HEK293 (cell line): ENCODE data around the gene AFAP1L2.

Experiments
- CTCF ChIA-PET: fragments of 350-600 bp; formaldehyde crosslinking; extraction: SDS; loops from one replicate; lab custom pipeline; 2021; ENCODE audit warnings: antibody characterized with exemption; lab: Yijun Ruan, JAX
- POLR2A ChIA-PET: fragments of 300-600 bp; formaldehyde crosslinking; extraction: SDS; loops from one replicate; lab custom pipeline; 2020; ENCODE audit warnings: antibody characterized with exemption, inconsistent platforms; lab: Yijun Ruan, JAX
- H3K27ac ChIP-seq: fragments of 200-500 bp; sonication (Bioruptor generic); 2 replicates; pipeline ENCODE4 v1.5.1; 2014; ENCODE audit warnings: low read depth, low read length, control low read depth, inconsistent platforms; ENCODE audit errors: extremely low read depth
- H3K36me3 ChIP-seq, 2 experiments: fragments of 200-500 bp in 1 of 2; sonication (Bioruptor generic) in 1 of 2; 1 replicate in 1 of 2; 2 replicates in 1 of 2; pipeline ENCODE4 v1.5.1; 2014 to 2017; ENCODE audit warnings: inconsistent platforms in 2 of 2, low read length in 2 of 2; ENCODE audit not compliant: control insufficient read depth in 2 of 2, insufficient read depth in 1 of 2
- H3K4me1 ChIP-seq: fragments of 200-500 bp; sonication (Bioruptor generic); 2 replicates; pipeline ENCODE4 v1.5.1; 2014; ENCODE audit warnings: mild to moderate bottlenecking, low read length, inconsistent platforms; ENCODE audit not compliant: control insufficient read depth, insufficient read depth
- H3K4me3 ChIP-seq: 2 replicates; pipeline ENCODE4 v1.5.1; 2011; ENCODE audit warnings: low read depth, mild to moderate bottlenecking, control low read depth, low read length, moderate library complexity
- H3K9me3 ChIP-seq: fragments of 200-500 bp; sonication (Bioruptor generic); 2 replicates; pipeline ENCODE4 v1.5.1; 2014; ENCODE audit warnings: low read depth, low read length, inconsistent platforms; ENCODE audit not compliant: control insufficient read depth, insufficient read depth
- GLIS1 ChIP-seq: fragments of 450-650 bp; formaldehyde crosslinking; IDR thresholded peaks from 2 replicates; pipeline ENCODE4 v1.5.1; 2016; ENCODE audit warnings: missing biosample characterization, missing genetic modification characterization
- KLF1 ChIP-seq: fragments of 450-650 bp; formaldehyde crosslinking; IDR thresholded peaks from 2 replicates; pipeline ENCODE4 v1.5.1; 2016; ENCODE audit warnings: missing biosample characterization, missing genetic modification characterization
- REPIN1 ChIP-seq: fragments of 450-650 bp; formaldehyde crosslinking; IDR thresholded peaks from 2 replicates; pipeline ENCODE4 v1.5.1; 2017; ENCODE audit warnings: missing biosample characterization, missing genetic modification characterization, low read depth
- SETDB1 ChIP-seq: IDR thresholded peaks from one replicate; pipeline ENCODE4 v1.6.1; 2017; ENCODE audit warnings: mild to moderate bottlenecking, low read length, moderate library complexity, mixed read lengths; ENCODE audit not compliant: insufficient read length
- ZNF16 ChIP-seq: fragments of 450-650 bp; formaldehyde crosslinking; IDR thresholded peaks from 2 replicates; pipeline ENCODE4 v1.5.1; 2016; ENCODE audit warnings: low read depth, missing biosample characterization, missing genetic modification characterization
- ZNF202 ChIP-seq: fragments of 450-650 bp; formaldehyde crosslinking; IDR thresholded peaks from 2 replicates; pipeline ENCODE4 v1.5.1; 2016; ENCODE audit warnings: missing biosample characterization, missing genetic modification characterization, borderline replicate concordance
- ZNF266 ChIP-seq: fragments of 450-650 bp; formaldehyde crosslinking; IDR thresholded peaks from 2 replicates; pipeline ENCODE4 v1.5.1; 2016; ENCODE audit warnings: missing biosample characterization, missing genetic modification characterization, low read depth
- ZNF544 ChIP-seq: fragments of 450-650 bp; formaldehyde crosslinking; IDR thresholded peaks from 2 replicates; pipeline ENCODE4 v1.5.0; 2017; ENCODE audit warnings: missing biosample characterization, missing genetic modification characterization
- ZNF670 ChIP-seq: fragments of 450-650 bp; formaldehyde crosslinking; IDR thresholded peaks from 2 replicates; pipeline ENCODE4 v1.5.1; 2016; ENCODE audit warnings: missing biosample characterization, missing genetic modification characterization, low read depth
- ZNF843 ChIP-seq: fragments of 450-650 bp; formaldehyde crosslinking; IDR thresholded peaks from 2 replicates; pipeline ENCODE4 v1.5.1; 2016; ENCODE audit warnings: missing biosample characterization, missing genetic modification characterization
- TF ChIP-seq, protein P1 (sequence below): fragments of 450-650 bp; formaldehyde crosslinking; IDR thresholded peaks from 2 replicates; pipeline ENCODE4 v1.5.1; 2016; ENCODE audit warnings: missing biosample characterization, missing genetic modification characterization, borderline replicate concordance
- TF ChIP-seq, protein P2 (sequence below): fragments of 450-650 bp; formaldehyde crosslinking; IDR thresholded peaks from 2 replicates; pipeline ENCODE4 v1.5.1; 2016; ENCODE audit warnings: missing biosample characterization, missing genetic modification characterization
- TF ChIP-seq, protein P3 (sequence below): fragments of 450-650 bp; formaldehyde crosslinking; IDR thresholded peaks from 2 replicates; pipeline ENCODE4 v1.5.1; 2017; ENCODE audit warnings: missing biosample characterization, mild to moderate bottlenecking, missing genetic modification characterization, moderate library complexity
- TF ChIP-seq, protein P4 (sequence below): fragments of 450-650 bp; formaldehyde crosslinking; conservative IDR thresholded peaks from 2 replicates; pipeline ENCODE4 v1.5.1; 2016; ENCODE audit warnings: low read depth, missing biosample characterization, missing genetic modification characterization
- TF ChIP-seq, protein P5 (sequence below): fragments of 450-650 bp; formaldehyde crosslinking; IDR thresholded peaks from 2 replicates; pipeline ENCODE4 v1.5.1; 2016; ENCODE audit warnings: missing biosample characterization, missing genetic modification characterization
- TF ChIP-seq, protein P6 (sequence below): fragments of 450-650 bp; formaldehyde crosslinking; IDR thresholded peaks from 2 replicates; pipeline ENCODE4 v1.5.1; 2016; ENCODE audit warnings: missing biosample characterization, missing genetic modification characterization

The AFAP1L2 gene

DNA sequence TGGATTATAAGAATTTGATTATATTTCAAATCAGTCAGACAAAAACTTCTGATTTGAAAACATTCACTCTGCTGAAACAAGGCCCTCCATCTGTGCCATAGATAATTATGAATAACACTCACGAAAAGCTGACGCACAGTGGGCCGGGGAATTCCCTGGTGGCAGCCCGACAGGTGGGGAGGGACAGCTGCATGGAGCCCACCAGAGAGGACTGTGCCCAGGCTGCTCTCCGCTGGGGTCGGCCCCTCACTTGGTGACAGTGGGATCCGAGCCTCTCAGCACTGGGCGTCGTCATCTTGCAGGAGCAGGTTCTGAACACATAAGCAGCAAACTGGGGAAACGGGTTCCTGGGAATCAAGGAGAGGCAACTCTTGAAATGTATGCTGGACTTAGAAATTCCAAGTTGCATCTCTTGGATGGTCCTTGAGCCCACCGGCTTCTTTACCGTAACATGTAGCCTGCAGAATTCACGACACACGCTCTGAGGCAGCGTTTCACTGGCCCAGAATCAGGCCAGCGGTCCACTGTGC, 41.4 kb downstream of the AFAP1L2 start:
- Histone ChIP-seq H3K27ac (no peak overlapping the region), H3K9me3 (no peaks in the 10 kb centered on the region), H3K36me3 (no peaks in the 10 kb centered on the region)
- ChIA-PET CTCF (interaction anchor here (0.5 kb wide), 1 partner anchor 581 kb away, joined by 3 read pairs; no protein-coding TSS in a partner anchor), POLR2A (no interaction called here)
- TF ChIP-seq ZNF16 (tag by site-specific recombination) (no peak), ZNF266 (tag by site-specific recombination) (no peak), ZNF843 (tag by site-specific recombination) (no peak), GLIS1 (tag by site-specific recombination) (no peak), ZNF670 (tag by site-specific recombination) (no peak), KLF1 (tag by site-specific recombination) (no peak)
- TF ChIP-seq, protein P1, sequence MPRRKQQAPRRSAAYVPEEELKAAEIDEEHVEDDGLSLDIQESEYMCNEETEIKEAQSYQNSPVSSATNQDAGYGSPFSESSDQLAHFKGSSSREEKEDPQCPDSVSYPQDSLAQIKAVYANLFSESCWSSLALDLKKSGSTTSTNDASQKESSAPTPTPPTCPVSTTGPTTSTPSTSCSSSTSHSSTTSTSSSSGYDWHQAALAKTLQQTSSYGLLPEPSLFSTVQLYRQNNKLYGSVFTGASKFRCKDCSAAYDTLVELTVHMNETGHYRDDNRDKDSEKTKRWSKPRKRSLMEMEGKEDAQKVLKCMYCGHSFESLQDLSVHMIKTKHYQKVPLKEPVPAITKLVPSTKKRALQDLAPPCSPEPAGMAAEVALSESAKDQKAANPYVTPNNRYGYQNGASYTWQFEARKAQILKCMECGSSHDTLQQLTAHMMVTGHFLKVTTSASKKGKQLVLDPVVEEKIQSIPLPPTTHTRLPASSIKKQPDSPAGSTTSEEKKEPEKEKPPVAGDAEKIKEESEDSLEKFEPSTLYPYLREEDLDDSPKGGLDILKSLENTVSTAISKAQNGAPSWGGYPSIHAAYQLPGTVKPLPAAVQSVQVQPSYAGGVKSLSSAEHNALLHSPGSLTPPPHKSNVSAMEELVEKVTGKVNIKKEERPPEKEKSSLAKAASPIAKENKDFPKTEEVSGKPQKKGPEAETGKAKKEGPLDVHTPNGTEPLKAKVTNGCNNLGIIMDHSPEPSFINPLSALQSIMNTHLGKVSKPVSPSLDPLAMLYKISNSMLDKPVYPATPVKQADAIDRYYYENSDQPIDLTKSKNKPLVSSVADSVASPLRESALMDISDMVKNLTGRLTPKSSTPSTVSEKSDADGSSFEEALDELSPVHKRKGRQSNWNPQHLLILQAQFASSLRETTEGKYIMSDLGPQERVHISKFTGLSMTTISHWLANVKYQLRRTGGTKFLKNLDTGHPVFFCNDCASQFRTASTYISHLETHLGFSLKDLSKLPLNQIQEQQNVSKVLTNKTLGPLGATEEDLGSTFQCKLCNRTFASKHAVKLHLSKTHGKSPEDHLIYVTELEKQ (tag by site-specific recombination), result no peak
- TF ChIP-seq, all 188 proteins: peak for 0
- H3K4me3 ChIP-seq, result no peak overlapping the region
- H3K4me1 ChIP-seq, result peaks cover 17% of the 10 kb centered on the region

DNA sequence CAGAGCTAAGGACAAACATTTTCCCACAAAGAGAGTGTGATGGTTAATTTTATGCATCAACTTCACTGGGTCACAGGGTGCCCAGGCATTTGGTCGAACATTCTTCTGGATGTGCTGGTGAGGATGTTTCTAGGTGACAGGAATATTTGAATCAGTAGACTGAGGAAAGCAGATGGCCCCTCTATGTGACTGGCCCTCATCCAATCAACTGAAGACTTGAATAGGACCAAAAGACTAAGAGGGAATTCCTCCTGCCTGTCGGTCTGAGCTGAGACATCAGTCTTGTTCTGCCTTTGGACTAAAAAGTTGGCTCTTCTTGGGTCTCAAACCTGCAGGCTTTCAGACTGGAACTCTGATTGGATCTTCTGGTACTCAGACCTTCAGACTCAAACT, 44.4 kb downstream of the AFAP1L2 start:
- ChIA-PET CTCF (no interaction called here), POLR2A (no interaction called here)
- Histone ChIP-seq H3K4me3 (no peak overlapping the region), H3K9me3 (no peaks in the 10 kb centered on the region), H3K4me1 (peaks cover 10% of the 10 kb centered on the region; the same call in 1 of the 2 replicates), H3K27ac (no peak overlapping the region), H3K36me3 (no peaks in the 10 kb centered on the region)
- TF ChIP-seq, protein P2, sequence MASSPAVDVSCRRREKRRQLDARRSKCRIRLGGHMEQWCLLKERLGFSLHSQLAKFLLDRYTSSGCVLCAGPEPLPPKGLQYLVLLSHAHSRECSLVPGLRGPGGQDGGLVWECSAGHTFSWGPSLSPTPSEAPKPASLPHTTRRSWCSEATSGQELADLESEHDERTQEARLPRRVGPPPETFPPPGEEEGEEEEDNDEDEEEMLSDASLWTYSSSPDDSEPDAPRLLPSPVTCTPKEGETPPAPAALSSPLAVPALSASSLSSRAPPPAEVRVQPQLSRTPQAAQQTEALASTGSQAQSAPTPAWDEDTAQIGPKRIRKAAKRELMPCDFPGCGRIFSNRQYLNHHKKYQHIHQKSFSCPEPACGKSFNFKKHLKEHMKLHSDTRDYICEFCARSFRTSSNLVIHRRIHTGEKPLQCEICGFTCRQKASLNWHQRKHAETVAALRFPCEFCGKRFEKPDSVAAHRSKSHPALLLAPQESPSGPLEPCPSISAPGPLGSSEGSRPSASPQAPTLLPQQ, result no peak
- TF ChIP-seq, protein P3, sequence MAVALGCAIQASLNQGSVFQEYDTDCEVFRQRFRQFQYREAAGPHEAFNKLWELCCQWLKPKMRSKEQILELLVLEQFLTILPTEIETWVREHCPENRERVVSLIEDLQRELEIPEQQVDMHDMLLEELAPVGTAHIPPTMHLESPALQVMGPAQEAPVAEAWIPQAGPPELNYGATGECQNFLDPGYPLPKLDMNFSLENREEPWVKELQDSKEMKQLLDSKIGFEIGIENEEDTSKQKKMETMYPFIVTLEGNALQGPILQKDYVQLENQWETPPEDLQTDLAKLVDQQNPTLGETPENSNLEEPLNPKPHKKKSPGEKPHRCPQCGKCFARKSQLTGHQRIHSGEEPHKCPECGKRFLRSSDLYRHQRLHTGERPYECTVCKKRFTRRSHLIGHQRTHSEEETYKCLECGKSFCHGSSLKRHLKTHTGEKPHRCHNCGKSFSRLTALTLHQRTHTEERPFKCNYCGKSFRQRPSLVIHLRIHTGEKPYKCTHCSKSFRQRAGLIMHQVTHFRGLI (tag by site-specific recombination), result no peak
- no peak for TF ChIP-seq ZNF202 (tag by site-specific recombination)
- TF ChIP-seq, protein P4, sequence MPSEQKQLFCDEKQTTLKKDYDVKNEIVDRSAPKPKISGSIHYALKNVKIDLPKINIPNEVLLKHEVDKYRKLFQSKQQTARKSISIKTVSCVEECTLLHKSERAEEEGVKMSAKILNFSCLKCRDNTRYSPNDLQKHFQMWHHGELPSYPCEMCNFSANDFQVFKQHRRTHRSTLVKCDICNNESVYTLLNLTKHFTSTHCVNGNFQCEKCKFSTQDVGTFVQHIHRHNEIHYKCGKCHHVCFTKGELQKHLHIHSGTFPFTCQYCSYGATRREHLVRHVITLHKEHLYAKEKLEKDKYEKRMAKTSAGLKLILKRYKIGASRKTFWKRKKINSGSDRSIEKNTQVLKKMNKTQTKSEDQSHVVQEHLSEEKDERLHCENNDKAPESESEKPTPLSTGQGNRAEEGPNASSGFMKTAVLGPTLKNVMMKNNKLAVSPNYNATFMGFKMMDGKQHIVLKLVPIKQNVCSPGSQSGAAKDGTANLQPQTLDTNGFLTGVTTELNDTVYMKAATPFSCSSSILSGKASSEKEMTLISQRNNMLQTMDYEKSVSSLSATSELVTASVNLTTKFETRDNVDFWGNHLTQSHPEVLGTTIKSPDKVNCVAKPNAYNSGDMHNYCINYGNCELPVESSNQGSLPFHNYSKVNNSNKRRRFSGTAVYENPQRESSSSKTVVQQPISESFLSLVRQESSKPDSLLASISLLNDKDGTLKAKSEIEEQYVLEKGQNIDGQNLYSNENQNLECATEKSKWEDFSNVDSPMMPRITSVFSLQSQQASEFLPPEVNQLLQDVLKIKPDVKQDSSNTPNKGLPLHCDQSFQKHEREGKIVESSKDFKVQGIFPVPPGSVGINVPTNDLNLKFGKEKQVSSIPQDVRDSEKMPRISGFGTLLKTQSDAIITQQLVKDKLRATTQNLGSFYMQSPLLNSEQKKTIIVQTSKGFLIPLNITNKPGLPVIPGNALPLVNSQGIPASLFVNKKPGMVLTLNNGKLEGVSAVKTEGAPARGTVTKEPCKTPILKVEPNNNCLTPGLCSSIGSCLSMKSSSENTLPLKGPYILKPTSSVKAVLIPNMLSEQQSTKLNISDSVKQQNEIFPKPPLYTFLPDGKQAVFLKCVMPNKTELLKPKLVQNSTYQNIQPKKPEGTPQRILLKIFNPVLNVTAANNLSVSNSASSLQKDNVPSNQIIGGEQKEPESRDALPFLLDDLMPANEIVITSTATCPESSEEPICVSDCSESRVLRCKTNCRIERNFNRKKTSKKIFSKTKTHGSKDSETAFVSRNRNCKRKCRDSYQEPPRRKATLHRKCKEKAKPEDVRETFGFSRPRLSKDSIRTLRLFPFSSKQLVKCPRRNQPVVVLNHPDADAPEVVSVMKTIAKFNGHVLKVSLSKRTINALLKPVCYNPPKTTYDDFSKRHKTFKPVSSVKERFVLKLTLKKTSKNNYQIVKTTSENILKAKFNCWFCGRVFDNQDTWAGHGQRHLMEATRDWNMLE, result no peak
- TF ChIP-seq, protein P5, sequence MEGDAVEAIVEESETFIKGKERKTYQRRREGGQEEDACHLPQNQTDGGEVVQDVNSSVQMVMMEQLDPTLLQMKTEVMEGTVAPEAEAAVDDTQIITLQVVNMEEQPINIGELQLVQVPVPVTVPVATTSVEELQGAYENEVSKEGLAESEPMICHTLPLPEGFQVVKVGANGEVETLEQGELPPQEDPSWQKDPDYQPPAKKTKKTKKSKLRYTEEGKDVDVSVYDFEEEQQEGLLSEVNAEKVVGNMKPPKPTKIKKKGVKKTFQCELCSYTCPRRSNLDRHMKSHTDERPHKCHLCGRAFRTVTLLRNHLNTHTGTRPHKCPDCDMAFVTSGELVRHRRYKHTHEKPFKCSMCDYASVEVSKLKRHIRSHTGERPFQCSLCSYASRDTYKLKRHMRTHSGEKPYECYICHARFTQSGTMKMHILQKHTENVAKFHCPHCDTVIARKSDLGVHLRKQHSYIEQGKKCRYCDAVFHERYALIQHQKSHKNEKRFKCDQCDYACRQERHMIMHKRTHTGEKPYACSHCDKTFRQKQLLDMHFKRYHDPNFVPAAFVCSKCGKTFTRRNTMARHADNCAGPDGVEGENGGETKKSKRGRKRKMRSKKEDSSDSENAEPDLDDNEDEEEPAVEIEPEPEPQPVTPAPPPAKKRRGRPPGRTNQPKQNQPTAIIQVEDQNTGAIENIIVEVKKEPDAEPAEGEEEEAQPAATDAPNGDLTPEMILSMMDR (tag by site-specific recombination), result no peak
- no peak for TF ChIP-seq SETDB1
- TF ChIP-seq, protein P6, sequence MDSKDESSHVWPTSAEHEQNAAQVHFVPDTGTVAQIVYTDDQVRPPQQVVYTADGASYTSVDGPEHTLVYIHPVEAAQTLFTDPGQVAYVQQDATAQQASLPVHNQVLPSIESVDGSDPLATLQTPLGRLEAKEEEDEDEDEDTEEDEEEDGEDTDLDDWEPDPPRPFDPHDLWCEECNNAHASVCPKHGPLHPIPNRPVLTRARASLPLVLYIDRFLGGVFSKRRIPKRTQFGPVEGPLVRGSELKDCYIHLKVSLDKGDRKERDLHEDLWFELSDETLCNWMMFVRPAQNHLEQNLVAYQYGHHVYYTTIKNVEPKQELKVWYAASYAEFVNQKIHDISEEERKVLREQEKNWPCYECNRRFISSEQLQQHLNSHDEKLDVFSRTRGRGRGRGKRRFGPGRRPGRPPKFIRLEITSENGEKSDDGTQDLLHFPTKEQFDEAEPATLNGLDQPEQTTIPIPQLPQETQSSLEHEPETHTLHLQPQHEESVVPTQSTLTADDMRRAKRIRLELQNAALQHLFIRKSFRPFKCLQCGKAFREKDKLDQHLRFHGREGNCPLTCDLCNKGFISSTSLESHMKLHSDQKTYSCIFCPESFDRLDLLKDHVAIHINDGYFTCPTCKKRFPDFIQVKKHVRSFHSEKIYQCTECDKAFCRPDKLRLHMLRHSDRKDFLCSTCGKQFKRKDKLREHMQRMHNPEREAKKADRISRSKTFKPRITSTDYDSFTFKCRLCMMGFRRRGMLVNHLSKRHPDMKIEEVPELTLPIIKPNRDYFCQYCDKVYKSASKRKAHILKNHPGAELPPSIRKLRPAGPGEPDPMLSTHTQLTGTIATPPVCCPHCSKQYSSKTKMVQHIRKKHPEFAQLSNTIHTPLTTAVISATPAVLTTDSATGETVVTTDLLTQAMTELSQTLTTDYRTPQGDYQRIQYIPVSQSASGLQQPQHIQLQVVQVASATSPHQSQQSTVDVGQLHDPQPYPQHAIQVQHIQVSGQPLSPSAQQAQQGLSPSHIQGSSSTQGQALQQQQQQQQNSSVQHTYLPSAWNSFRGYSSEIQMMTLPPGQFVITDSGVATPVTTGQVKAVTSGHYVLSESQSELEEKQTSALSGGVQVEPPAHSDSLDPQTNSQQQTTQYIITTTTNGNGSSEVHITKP, result no peak
- TF ChIP-seq ZNF544 (tag by site-specific recombination), result no peak
- TF ChIP-seq REPIN1 (tag by site-specific recombination), result no peak
